COLO668 (cell line): Measurements from ENCODE around the gene ALX4.

Source experiments
- DNase-seq: peaks from one replicate; lab custom pipeline; 2025; ENCODE audit not compliant: unreplicated experiment; lab: John Stamatoyannopoulos, UW

ALX4 gene

DNA sequence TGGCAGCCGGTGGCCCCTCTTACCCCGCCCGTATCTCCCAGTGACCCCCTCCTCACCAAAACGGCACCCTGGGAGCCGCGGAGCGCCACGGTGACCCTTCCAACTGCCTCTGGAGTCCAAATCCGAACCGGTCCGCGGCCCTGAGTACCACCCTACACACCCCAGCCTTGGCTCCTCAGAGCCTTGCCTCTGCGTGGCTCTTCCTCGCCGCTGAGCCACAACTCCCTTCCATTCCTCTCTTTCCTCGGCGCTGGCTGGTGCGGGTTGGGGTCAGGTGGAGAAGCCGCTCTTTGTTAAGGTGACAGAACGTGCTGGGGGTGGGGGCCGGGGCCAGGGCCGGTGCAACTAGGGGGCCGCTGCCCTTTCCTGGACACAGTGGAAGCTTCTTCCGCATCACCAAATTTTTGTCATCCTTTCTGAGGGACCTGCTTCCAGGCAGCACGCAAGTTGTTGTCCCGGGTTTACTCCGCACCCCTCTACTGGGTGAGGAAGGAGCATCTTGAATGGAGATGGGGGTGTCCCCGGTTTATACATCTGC, 6.5 kb downstream of the ALX4 start:
- no peak for DNase-seq

DNA sequence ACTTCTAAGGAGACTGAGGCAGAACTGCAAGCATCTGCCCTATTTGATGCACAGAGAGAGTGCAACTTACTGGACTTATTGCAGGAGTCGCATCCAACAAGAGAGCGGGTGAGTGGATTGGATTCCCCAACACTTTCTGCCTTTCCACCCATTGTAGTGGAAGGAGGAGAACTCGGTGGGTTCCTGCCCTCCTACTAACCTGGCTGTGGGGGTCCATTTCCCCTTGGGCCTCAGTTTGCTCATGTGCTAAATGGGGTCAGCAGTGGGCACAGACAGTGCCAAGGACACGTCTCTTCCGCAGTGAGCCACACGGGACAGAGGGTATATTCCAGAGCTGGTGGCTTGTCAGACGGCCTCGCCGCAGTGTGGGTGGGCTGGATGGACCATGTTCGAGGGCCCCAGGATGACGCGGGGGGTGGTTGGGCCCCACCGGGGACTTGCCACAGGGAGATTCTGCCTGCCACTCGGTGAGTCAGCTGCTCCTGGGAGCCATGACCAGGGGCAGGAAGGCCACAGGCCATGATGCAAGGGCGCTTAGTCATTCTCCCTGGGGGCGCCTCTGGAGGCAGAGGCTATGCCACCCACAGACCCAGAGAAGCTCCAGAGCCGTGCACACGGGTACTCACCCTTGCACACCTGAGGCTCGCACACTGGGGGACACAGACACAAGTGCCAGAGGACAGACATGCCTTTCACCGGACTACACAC, 8.2 kb downstream of the ALX4 start:
- no peak for DNase-seq

DNA sequence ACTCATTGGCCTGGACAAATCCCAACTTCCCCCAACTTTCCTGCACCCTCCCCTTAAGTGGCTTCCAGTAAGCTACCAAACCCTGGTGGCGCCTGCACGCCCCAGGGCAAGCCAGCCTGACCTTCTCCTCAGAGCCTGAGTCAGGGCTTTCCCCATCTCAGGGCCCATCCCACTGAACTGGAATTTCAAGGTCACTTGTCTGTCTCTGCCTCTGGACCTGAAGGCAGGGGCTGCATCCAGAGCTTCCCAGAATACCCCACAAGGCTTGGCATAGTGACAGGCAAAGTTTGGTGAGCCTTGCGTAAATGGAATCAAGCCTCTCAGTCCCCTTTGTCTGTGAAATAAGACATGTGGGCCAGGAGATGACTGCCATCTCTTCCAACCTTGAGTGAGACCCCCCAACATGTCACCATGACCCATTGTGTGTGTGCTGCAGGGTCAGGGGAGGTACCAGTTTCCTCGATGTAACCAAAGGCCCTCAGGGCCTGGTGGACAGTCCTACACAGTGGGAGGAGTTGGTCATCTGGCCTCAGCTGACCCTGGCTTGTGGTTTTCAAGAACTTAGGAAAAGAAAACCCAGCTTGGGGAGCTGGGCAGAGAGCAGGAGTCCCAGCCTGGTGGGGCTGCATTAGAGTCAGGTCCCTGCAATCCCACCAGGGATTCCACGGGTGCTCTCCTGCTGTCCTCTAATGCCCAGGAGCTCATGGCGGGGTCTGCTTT, 8.9 kb downstream of the ALX4 start:
- no peak for DNase-seq

DNA sequence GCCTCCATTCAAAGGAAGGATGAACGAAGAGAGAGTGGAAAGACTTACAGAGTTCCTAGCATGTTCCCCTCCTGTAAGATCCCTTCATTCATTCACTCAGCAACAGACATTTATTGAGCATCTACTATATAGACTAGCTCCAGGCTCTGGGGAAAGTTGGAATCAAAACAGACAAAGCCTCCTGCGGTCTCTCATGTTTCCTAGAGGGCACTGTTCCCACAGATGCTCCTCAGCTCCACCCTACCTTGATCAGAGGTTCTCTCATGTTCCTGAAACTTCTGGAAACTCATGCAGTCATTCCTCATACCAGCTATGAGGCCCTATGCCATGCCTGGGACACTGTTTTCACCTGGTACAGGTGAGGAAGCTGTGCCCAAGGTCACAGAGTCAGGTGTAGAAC, 11.1 kb downstream of the ALX4 start:
- no peak for DNase-seq

DNA sequence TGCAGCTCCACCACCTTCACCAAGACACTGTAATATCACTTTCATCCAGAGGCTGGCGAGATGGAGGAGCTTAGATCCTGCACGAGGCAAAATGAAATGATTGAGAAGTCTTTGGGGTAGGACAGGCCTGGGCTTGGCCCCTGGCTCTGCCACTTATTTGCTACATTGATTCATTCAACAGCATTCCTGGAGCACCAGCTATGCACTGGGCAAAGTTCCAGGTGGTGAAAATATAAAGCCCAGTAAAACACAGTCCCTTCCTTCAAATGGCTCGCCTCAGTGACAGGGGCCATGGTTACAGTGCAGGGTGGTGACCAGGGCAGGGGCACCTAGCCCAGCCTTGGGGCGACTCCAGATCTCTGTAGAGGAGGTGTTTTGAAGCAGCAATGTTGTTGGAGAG, 19.7 kb downstream of the ALX4 start:
- DNase-seq, result no peak

DNA sequence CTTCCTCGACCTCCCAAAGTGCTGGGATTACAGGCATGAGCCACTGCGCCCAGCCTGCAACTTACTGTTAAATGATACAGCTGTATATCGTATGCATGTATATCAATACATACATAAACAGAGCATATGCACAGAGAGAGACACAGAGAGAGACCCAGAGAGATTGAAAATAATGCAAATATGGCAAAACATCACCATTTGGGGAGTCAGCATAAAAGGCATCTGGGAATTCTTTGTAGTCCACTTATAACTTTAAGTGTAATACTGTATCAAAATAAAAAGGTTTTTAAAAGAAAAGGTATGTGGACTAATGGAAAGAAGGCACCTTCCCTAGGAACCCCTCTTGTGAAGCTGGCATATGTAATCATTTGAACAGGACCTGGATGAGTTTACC, 21.8 kb downstream of the ALX4 start:
- DNase-seq, result no peak

DNA sequence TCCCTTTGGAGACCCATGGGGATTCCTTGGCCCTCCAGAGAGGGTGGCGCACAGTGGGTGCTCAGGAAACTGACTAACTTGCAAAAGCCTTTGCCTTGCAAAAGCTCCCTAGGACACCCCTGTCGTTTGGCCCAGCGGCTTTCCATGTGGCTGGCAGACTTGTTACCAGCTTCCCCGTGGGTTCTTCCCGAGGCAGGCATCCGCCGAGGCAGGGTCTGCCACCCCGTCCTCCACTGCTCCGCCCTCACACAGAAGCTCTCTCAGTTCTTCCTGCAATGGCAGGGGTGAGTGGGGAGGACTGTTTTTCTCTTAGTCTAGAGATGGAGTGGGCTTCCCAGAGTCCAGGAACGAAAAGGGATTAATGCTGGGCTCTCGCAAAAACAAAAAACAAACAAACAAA, 23.0 kb downstream of the ALX4 start:
- DNase-seq, result no peak

DNA sequence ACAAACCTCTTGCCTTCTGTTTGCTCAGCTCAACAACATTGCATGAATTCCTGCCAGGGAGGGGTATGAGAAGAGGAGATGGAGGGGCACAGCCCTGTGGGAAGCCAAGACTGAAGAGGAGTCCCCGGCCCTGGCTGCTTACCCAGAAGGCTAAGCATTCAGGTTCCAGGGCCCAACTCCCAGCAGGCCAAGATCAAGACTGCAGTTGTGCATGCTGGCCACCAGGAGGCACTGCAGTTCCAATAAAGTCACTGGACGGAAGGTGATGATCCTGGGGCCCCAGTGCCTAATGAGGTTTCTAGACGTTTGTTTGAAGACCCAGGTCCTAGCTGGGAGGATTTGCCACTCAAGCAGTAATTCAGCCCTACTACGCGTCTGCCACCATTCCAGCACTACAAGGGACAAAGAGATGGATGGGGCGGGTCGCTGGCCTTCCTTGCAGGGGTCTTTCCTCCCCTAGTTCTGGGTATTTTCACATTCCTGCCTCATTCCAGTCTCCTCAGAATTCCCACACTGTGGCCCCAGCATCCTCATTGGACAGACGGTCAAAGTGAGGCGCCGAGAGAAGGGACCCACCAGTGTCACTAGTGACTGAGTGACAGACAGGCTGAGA, 23.6 kb downstream of the ALX4 start:
- DNase-seq, result peak; percentile 68

DNA sequence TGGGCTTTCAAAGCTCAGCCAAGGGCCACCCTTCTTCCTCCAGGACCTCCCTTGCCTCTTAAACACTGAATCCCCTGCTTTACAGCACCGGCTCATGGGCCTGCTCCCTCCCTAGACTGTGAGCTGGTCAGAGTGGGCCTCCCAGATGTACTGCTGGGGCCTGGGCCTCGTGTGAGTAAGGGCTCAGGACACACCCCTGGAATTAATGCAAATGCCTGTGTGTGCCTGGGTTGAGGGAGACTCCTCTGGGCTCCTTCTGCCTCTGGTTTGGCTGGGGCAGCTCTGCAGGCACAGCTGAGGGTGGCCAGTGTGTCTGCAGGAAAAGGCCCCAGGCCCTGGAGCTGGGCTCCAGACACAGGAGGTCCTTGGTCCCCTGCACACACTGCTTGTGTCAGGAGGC, 24.2 kb downstream of the ALX4 start:
- no peak for DNase-seq

DNA sequence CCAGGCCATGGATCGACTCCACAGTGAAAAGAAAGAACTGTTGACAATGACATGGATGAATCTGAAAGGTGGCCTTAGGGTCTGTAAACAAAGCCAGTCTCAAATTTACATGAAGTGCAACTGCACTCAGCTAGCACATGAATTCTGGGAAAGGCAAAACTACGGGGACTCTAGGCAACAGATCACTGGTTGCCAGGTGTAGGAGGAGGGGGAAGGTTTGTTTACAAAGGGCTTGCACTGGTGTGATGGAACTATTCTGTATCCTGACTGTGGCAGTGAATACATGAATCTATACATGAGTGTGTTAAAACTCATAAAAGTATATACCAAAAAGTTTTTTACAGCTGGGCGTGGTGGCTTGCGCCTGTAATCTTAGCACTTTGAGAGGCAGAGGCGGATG, 27.3 kb downstream of the ALX4 start:
- DNase-seq, result peak; percentile 61

DNA sequence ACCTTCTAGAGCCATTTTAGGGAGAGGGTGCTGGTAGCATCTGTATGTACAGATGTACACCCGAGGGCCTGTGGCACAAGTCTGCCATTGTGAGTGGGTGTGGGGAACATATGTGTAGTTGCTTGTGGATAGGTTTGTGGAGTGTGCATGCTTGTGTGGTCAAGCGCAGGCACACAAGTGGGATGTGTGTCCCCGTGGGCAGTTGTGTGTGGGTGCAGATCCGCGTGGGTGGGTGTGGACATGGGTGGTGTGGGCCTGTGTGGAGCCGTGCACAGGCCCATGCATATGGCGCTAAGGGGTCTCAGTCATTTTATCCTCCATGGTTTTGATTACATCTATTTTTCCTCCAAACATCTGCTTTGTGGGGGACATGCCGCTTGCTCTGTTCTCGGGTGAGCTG, 28.8 kb downstream of the ALX4 start:
- no peak for DNase-seq

DNA sequence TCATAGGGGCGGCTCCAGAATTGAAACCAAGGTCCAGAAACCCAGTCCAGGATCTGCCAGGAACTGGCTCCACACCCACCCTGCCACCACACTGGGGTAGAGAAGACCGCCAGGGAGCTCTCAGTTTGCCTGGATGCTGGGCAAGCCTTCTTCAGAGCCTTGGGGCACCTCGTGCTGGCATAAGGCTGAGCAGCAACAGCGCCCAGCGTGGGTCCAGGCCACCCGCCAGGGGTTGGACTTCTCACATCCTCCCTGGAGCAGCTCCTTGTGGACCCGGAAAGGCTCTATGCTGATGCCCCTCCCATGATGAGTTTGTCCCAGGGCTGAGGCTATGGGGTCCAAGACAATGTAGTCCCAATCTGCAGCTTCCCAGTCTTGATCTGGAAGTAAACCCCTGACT, 29.7 kb downstream of the ALX4 start:
- DNase-seq, result no peak

DNA sequence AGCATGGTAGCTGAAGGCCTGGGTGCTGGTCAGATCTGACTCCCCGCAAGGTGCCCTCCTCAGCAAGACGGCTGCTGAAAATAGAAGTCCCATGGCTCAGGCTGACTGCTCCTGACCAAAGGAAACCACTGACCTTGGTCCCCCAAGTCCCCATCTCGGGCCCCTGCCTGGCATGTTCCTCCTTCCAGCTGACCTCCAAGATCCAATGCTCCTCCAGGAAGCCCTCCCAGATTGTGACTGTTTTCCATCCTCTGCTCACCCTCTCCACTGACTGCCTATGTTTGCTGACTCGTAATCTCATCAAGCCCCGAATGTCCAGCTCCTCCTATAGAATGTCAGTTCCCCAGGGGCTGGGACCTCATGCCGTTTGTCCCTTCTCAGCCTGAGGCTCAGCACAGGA, 30.5 kb downstream of the ALX4 start:
- no peak for DNase-seq

DNA sequence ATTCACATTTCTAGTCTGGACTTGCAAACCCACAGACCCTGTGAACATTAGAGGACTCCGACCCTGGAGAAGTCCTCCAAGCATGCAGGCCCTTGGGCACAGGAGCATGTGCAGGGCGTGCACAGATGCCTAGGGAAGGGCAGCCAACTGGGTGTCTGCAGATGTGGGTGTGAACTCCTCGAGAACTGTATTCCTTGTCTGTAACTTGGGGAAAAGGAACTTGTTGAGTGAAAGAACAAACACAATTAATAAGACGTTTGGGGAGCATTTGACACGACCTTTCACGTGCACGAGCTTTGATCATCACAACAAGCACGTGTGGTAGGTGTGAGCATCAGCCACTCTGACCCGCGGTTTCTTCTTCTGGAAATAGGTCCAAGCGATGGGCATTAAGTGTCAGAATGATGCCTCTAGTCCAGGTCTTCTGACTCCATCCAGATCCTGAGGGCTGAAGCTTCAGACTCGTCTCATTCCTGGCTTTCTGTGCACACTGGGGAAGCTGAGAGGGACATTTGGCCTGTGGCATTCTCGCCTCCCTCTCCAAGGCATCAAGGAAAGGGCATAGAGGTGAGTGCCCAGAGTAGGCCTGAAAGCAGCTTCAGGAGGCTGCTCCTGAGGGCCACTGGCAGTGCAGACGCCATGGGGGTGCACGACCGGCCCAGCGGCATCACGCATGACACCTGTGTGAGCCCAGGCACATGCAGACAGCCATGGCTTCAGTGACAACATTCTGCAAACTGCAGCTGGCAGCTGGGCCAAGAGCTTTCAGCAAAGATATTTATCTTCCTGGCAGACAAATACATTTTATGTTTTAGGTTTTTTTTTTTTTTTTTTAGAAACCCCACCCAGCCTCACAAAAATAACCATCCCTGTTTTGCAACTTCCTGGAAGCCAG, 32.5 kb downstream of the ALX4 start:
- DNase-seq, result no peak

DNA sequence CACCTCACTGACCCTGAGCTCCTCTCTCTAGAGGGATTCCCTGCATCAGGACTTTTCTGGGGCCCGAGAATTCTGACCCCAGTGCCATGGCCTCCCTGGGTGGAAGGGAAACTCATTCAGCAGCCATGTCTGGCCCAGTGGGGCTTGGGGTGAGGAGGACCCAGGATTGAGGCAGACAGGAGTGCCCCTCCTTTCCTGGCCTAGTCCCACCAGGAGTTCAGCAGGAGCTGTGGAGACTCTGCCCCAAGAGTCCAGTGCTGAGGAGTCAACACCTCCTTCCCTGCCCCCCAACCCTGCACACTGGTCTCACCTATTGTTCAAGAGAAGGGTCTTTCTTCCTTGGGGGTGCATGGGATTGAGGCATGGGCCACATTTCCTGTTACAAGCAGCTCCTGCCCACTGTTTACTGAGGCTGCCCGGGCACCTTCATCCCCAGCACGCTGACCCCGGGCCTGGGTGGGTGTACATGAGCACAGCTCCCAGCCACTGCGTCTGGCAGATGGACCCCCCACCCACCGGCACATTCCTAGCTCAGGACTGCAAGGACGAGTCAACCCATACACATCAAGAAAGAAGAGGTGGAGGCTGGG, 33.9 kb downstream of the ALX4 start:
- no peak for DNase-seq

DNA sequence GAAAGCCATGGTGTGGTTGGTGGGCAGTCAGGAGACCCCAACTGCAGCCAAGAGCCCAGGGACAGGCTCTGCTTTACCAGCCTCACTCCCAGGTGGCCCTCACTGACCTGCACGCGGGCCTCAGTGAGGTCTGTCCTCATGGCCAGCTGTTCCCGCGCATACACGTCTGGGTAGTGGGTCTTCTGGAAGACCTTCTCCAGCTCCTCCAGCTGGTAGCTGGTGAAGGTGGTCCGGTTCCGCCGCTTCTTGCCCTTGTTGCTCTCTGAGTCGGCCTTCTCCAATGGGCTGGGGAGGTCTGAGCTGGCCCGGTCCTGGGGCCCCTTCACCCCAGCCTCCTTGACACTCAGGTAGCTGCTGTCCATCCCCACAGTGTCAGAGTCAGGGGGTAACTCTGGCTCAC, 34.7 kb downstream of the ALX4 start:
- DNase-seq, result no peak

DNA sequence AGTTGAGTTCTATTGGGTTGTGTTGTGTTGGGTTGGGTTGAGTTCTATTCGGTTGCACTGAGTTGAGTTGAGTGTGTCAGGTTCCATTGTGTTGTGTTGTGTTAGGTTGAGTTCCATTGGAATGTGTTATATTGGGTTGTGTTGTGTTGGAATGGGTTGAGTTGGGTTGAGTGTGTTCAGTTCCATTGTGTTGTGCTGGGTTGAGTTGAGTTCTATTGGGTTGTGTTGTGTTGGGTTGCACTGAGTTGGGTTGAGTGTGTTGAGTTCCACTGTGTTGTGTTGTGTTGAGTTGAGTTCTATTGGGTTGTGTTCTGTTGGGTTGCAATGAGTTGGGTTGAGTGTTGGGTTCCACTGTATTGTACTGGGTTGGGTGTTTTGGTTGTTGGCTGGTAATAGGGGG, 35.5 kb downstream of the ALX4 start:
- DNase-seq, result no peak

DNA sequence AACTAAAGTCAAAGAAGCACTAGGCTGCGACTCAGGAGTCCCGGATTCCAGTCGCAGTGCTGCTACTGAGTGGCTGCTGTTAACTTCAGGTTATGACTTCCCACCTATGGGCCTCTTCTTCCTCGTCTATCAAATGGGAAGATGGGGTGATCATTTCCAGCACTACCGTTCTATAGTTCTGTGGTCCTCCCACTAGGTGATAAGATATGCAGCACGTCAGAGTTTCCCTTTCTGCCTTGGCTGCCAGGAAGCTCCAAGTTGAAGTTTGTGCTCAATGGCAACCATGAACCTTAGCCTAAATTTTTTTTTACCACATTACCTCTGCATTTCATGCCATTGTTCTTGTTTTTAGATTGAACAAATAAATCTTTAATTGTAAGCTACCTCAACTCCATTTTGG, 38.7 kb downstream of the ALX4 start:
- DNase-seq, result no peak

DNA sequence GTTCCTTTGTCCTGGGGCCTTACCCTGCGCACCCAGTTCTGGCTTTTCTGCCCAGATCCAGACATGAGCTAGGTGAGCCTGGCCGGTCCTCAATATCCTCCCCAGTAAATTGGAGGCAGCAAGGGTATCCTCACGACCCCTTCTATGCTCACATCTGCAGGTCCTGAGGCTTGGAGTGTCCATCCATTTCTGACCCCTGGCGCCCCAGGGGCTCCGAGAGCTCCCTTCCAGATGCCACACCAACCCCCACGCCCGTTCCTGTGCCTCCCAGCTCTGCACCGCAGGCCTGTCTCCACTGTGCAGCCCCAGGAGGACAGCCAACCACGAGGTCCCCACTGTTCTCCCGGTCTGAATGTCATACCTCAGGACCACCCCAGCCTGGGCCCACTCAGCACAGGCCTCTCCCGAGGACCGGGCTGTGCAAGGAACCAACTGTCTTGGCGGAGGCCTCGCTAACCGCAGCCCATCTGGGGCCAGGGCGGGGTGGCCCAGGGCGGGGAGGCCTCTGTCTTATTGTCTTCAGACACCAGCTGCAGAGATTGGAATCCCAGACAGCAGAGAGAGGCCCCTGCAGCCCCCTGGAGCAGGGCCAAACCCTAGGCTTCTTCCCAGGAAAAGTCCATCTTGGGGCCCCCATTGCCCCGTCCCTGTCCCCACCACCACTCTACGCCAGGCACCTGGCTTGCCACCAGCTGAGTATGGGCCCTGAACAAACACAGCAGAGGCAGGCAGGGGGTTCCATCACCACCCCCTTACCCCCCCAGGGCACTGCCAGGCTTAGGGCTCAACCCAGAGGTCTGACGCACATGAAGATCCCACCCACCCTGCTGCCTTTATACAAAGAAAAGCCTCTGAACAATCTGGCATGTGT, 39.3 kb downstream of the ALX4 start:
- DNase-seq, result no peak
